ENCODE results near the gene ZDHHC20.

DNA sequence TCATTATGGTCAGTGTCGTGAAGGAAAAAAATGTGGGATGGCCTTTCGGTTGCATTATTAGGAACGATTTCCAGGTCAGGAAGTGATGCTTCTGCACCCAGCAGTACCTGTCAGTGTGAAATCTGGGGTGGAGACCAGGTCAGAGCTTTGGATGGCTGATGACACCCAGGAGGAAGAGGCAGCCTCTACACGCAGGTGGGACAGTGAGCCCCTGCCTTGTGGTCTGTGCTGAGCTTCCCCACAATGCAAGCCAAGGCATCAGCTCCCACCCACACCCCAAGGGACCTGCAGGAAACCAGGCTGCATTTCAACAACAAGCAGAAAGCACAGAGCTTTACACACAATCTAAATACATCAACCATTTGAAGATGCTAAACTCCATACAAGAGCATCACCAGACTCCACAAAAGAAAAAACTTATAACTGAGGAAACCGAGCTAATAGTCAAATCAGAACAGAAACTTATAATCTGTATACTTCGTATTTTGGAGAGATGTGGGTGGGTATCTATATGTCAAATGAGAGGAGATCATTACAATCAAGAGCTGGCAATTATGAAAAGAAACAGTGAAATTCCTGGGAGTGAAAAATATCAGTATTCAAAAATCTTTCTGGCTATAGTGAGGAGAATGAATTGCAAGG, 130.1 kb downstream of the ZDHHC20 start:
- TF ChIP-seq L3MBTL2 (conservative IDR thresholded peaks at IDR 0.05), result no peak
- TF ChIP-seq ZNF384 (IDR thresholded peaks at IDR 0.05), result no peak
- TF ChIP-seq SP1 (IDR thresholded peaks at IDR 0.05), result no peak
- no peak for TF ChIP-seq FOXM1 (IDR thresholded peaks at IDR 0.05; ENCODE audit: borderline replicate concordance)
- no peak for TF ChIP-seq SUZ12 (IDR thresholded peaks at IDR 0.05)
- TF ChIP-seq LEF1 (IDR thresholded peaks at IDR 0.05; ENCODE audit: borderline replicate concordance), result no peak
- TF ChIP-seq TARDBP (IDR thresholded peaks at IDR 0.05), result no peak
- TF ChIP-seq BHLHE40 (IDR thresholded peaks at IDR 0.05; ENCODE audit: borderline replicate concordance), result no peak

Measured in HEK293T (cell line).